Measurements from ENCODE around the gene FMN1. TPM values are rescaled to one million over a fixed set of nuclear protein-coding genes. Genes with fewer than 3 reads are reported as not detected.

Gene FMN1
- total RNA-seq, 1 experiment from 2014 or later, result 0.37 TPM

DNA sequence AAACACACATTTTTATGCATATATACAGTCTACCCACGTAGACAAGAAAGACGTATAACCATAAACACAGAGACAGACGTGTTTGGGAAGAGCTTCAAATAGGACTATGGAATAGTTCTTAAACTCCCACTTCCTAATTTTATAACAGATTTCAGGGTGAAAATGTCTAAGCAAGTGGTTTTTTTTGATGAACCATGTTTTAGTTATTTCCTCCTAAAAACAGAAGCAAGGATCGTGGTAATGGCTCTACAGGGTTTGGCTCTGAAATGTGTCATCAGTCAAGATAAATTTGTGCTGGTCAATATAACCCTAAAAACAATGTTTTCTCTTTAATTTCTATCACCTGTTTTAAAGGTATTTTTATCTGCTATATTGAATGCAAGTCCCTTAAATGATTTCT lies 58.2 kb downstream of the FMN1 start:
- Histone ChIP-seq H3K27ac (ENCODE audit: low read depth, low read length, poor library complexity, severe bottlenecking) (no peak overlapping the region), H3K36me3 (ENCODE audit: insufficient read depth, low read length, poor library complexity, severe bottlenecking) (no peaks in the 10 kb centered on the region), H3K4me1 (ENCODE audit: insufficient read depth, low read length, poor library complexity, severe bottlenecking) (peaks cover 9% of the 10 kb centered on the region), H3K27me3 (replicated peaks; ENCODE audit: insufficient read depth, low read depth, low read length, poor library complexity) (peaks cover 44% of the 10 kb centered on the region), H3K9me3 (ENCODE audit: low read depth, low read length, poor library complexity, severe bottlenecking) (no peaks in the 10 kb centered on the region), H3K4me3 (ENCODE audit: low read depth, low read length, poor library complexity, severe bottlenecking) (no peak overlapping the region)
- no TSS peak for BruUV-seq (replicated peaks)
- DNase-seq (ENCODE audit: low spot score), result no peak
- TF ChIP-seq, protein P1, sequence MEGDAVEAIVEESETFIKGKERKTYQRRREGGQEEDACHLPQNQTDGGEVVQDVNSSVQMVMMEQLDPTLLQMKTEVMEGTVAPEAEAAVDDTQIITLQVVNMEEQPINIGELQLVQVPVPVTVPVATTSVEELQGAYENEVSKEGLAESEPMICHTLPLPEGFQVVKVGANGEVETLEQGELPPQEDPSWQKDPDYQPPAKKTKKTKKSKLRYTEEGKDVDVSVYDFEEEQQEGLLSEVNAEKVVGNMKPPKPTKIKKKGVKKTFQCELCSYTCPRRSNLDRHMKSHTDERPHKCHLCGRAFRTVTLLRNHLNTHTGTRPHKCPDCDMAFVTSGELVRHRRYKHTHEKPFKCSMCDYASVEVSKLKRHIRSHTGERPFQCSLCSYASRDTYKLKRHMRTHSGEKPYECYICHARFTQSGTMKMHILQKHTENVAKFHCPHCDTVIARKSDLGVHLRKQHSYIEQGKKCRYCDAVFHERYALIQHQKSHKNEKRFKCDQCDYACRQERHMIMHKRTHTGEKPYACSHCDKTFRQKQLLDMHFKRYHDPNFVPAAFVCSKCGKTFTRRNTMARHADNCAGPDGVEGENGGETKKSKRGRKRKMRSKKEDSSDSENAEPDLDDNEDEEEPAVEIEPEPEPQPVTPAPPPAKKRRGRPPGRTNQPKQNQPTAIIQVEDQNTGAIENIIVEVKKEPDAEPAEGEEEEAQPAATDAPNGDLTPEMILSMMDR (conservative IDR thresholded peaks at IDR 0.05; ENCODE audit: low read depth, low read length), result no peak
- TF ChIP-seq EZH2 (IDR thresholded peaks at IDR 0.05; ENCODE audit: borderline replicate concordance, low read depth, low read length, poor library complexity, severe bottlenecking), result no peak
- CTCF ChIA-PET, result no interaction called here
- POLR2A ChIA-PET (ENCODE audit: low non-redundant PET), result interaction anchor here (0.5 kb wide), 1 partner anchor 73 kb away, joined by 8 read pairs; no protein-coding TSS in a partner anchor
- intact Hi-C loops (cut with micrococcal nuclease; ENCODE audit: unreplicated experiment), result no loop called here

DNA sequence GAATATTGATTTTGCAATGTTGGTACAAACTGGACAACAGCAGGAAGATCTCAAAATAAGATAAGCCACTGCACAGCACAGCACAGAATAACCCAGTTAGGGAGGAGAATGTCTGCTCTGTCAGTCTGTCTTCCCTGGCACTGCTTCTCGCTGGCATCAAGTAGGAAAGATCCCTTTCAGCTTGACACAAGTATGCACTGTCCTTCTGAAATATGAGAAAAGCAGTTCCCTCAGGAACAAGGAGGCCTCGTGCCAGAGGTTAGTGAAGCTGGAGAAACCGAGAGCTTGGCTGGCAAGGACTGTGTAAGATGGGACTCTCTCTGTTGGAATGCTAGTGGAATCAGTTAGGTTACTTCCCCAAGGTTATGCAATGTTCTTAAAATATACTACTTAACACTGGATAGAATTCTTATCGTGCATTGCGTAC lies 59.1 kb downstream of the FMN1 start:
- no peak for DNase-seq (ENCODE audit: low spot score)
- TF ChIP-seq, protein P1 (conservative IDR thresholded peaks at IDR 0.05; ENCODE audit: low read depth, low read length), result no peak
- TF ChIP-seq EZH2 (IDR thresholded peaks at IDR 0.05; ENCODE audit: borderline replicate concordance, low read depth, low read length, poor library complexity, severe bottlenecking), result no peak
- H3K9me3 ChIP-seq (ENCODE audit: low read depth, low read length, poor library complexity, severe bottlenecking), result no peaks in the 10 kb centered on the region
- no peak overlapping the region for H3K27ac ChIP-seq (ENCODE audit: low read depth, low read length, poor library complexity, severe bottlenecking)
- POLR2A ChIA-PET (ENCODE audit: low non-redundant PET), result no interaction called here
- intact Hi-C loops (cut with micrococcal nuclease; ENCODE audit: unreplicated experiment), result no loop called here
- H3K4me1 ChIP-seq (ENCODE audit: insufficient read depth, low read length, poor library complexity, severe bottlenecking), result peaks cover 9% of the 10 kb centered on the region
- peaks cover 38% of the 10 kb centered on the region for H3K27me3 ChIP-seq (replicated peaks; ENCODE audit: insufficient read depth, low read depth, low read length, poor library complexity)
- H3K36me3 ChIP-seq (ENCODE audit: insufficient read depth, low read length, poor library complexity, severe bottlenecking), result no peaks in the 10 kb centered on the region
- BruUV-seq (replicated peaks), result no TSS peak
- no peak overlapping the region for H3K4me3 ChIP-seq (ENCODE audit: low read depth, low read length, poor library complexity, severe bottlenecking)
- CTCF ChIA-PET, result no interaction called here

DNA sequence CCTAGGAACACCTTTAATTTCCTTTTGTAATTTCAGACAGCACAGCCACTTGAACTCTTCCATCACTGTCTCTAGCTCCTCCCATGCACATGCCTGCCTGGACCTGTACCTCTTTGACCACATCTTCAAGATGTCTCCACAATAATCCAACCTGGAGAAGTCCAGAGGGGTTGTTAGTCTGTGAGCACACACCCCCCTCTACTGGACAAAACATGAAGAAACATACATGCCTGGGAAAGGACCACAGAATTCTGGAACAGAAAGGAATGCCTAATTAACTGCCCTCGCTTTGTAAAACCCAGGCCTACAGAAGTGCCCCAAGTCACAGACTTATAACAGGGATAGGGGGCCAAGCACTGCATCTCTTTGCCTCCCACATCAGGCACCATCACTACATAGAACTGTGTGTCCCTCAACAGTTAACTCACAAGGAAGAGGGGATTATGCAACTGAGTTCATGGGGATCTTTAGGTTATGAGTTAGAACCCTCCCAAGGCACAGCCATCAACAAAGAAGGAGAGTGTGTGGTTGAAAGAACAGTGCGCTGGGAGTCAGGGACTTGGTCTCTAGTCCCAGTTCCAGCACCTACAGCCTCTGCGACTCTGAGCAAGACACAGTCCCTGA lies 61.7 kb downstream of the FMN1 start:
- Histone ChIP-seq H3K4me1 (ENCODE audit: insufficient read depth, low read length, poor library complexity, severe bottlenecking) (peaks cover 9% of the 10 kb centered on the region), H3K27ac (ENCODE audit: low read depth, low read length, poor library complexity, severe bottlenecking) (no peak overlapping the region), H3K9me3 (ENCODE audit: low read depth, low read length, poor library complexity, severe bottlenecking) (no peaks in the 10 kb centered on the region), H3K4me3 (ENCODE audit: low read depth, low read length, poor library complexity, severe bottlenecking) (no peak overlapping the region), H3K36me3 (ENCODE audit: insufficient read depth, low read length, poor library complexity, severe bottlenecking) (no peaks in the 10 kb centered on the region), H3K27me3 (replicated peaks; ENCODE audit: insufficient read depth, low read depth, low read length, poor library complexity) (peaks cover 22% of the 10 kb centered on the region)
- peak; percentile 71 for DNase-seq (ENCODE audit: low spot score)
- BruUV-seq (replicated peaks), result no TSS peak
- intact Hi-C loops (cut with micrococcal nuclease; ENCODE audit: unreplicated experiment), result loop anchor here (1.0 to 5.0 kb wide), 4 partner anchors 47 to 476 kb away; no protein-coding TSS in a partner anchor
- TF ChIP-seq, protein P1 (conservative IDR thresholded peaks at IDR 0.05; ENCODE audit: low read depth, low read length), result peak; percentile 74
- TF ChIP-seq EZH2 (IDR thresholded peaks at IDR 0.05; ENCODE audit: borderline replicate concordance, low read depth, low read length, poor library complexity, severe bottlenecking), result no peak
- ChIA-PET CTCF (interaction anchor here (1.0 kb wide), 1 partner anchor 46 kb away, joined by 9 read pairs; no protein-coding TSS in a partner anchor), POLR2A (ENCODE audit: low non-redundant PET) (no interaction called here)

All from A673 (cell line).